ENCODE data around the gene SMPD3.

GRCh38 chr16:68377221-68377620 lies 71.1 kb downstream of the SMPD3 start:
- no peak for TF ChIP-seq EZH2 (IDR thresholded peaks at IDR 0.05; ENCODE audit: borderline replicate concordance, low read depth, low read length, poor library complexity, severe bottlenecking)
- TF ChIP-seq CTCF (conservative IDR thresholded peaks at IDR 0.05; ENCODE audit: low read depth, low read length): no peak
